SU-DHL-6 (cell line): ENCODE measurements around the gene RLBP1.

ENCODE experiments used
- CTCF ChIP-seq: fragments of 200-600 bp; sonication (generic); IDR thresholded peaks from one replicate; pipeline ENCODE4 v1.5.1; 2017; ENCODE audit warnings: antibody characterized with exemption, mild to moderate bottlenecking, low read length, moderate library complexity; ENCODE audit not compliant: insufficient read depth, poor library complexity, severe bottlenecking
- EZH2phosphoT487 ChIP-seq: fragments of 200-600 bp; sonication (generic), shearing (Covaris generic); conservative IDR thresholded peaks from 2 replicates; pipeline ENCODE4 v1.6.1; 2018; ENCODE audit warnings: mild to moderate bottlenecking, antibody characterized with exemption, low read length, moderate library complexity, mixed read lengths

- TF ChIP-seq CTCF (no peak), EZH2phosphoT487 (no peak)
Observed at GRCh38 chr15:89161666-89162065, 59.7 kb downstream of the RLBP1 start.
